NCI-H2196 (cell line): Measurements from ENCODE around the gene RHD.
A peak's percentile ranks its signal among the peaks of the same experiment; 100 is the strongest.
"Not testable (repeated sequence)": the region's sequence is repeated elsewhere in the genome, so short reads cannot be mapped to it uniquely, and the experiment has no call there.

Experiments
- DNase-seq: peaks from one replicate; lab custom pipeline; 2025; ENCODE audit not compliant: unreplicated experiment; lab: John Stamatoyannopoulos, UW

The RHD gene

DNA sequence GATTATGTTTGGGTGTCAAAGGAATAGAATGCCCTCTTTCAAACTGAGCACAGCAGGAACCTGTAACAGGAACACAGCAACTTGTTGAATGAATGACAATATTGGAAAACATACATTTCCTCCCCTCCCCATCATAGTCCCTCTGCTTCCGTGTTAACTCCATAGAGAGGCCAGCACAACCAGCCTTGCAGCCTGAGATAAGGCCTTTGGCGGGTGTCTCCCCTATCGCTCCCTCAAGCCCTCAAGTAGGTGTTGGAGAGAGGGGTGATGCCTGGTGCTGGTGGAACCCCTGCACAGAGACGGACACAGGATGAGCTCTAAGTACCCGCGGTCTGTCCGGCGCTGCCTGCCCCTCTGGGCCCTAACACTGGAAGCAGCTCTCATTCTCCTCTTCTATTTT, at the start of gene RHD:
TSS of gene RHD (plus strand) at position 272 of the 400 bp plus-strand sequence. CDS start at position 311, 39 bp downstream.
- DNase-seq: not testable (repeated sequence)

DNA sequence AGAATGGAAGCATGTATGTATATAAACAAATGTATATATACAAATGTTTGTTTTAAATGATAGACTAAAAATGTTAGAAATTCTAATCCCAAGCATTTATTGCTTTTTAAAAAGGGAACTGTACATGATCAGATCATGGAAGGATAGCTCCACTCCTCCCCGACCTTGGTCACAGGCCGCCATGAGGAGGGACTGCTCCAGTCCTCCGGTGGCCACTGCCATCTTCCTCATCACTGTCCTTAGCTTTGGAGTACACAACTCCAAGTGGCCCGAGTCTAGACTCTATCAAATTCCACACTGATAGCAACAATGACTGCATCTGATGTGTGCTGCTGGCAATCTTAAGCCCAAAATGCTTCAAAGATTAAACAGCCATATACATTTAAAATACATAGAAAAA, 49.7 kb upstream of the RHD start:
- DNase-seq: no peak

DNA sequence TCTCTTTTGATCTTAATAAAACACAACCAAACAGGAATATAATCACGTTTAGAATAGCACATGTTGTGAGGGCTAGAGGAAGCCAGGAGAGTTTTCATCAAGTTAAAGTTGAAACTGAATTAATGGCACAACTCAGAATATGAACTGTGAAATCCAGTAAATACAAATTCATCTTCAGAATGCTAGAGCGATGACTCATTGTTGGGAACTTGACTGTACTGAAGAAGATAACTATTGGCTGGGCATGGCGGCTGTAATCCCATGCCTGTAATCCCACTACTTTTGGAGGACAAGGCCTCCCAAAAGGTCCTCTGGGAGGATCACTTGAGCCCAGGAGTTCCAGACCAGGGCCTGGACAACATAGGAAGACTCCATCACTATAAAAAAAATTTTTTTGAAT, 48.8 kb upstream of the RHD start:
- no peak for DNase-seq

DNA sequence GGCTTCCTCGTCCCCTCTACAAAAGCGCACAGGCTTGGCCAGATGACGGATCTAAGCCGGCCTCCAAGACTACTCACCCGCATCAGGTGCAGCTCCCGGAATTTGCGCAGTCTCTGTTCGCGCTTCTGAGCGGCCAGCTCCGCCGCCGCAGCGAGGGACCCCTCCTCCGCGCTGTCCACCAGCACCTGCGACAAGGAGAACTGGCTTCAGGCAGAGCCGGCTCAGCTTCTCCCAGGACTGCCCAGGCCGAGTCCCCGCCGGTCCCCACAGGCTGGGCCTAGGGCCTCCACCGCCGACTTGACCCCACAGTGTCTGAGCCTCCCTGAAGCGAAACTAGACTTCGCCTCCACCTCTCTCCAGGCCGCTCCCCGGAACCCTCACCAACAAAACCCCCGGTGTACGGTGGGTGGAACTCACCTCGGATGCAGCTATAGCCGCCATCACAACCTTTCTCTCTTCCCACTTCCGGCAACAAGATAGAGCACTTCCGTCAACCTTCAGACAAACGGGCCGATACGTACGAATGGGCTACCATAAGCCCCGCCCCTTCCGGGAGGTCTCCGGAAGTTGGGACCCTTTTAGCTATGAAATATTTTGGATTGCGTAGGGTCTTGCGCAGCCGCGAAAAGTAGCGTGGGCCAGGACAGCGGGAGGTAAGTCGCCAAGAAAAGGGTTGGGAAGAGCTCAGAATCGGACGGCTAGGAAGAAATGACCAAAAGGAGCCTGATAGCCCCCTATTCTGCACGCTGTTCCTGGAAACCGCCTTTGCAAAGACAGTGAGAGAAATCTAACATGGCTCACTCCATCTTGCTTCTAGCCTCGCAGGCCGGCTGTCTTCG, 40.1 kb upstream of the RHD start, which contains the start of gene SYF2:
TSS of gene SYF2 (minus strand) at position 476 of the 839 bp plus-strand sequence. CDS start at position 441, 35 bp downstream.
- DNase-seq: peak; percentile 92

DNA sequence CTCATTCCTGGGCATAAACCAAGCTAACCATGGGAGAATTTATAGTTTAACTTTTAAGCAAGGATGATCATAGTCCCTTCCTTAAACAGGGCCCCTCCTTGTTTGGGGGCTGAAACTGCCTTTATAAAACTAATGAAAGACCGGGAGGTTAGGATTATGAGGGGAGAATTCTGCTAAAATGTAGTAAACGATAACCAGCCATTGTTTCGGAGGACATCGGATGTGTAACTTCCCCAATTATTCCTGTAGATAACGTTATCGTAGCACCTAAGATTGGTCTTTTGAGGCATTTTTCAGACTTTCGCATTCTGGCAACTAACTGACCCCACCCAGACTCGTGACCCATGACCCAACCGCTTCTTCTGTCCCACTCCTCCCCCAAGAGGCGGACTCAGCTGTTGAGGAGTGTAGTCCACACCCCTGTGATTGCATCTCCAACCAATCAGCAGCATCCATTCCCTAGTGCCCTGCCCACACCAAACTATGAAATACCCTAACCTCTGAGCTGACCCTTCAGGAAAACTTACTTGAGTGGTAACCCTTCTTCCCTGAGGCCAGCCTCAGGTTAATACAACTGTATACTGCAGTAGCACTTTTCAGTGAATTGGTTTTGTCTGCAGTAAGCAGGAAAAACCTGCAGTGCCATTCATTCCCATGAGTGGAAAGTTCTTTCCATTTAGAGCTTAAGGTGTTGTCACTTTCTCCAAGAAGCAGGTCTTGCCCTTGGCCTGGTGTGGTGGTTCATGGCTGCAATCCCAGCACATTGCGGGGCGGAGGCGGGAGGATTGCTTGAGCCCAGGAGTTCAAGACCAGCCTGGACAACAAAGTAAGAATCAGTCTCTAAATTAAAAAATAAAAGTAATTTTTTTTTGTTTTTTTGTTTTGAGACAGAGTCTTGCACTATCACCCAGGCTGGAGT, 39.2 kb upstream of the RHD start:
- DNase-seq: peak; percentile 87

DNA sequence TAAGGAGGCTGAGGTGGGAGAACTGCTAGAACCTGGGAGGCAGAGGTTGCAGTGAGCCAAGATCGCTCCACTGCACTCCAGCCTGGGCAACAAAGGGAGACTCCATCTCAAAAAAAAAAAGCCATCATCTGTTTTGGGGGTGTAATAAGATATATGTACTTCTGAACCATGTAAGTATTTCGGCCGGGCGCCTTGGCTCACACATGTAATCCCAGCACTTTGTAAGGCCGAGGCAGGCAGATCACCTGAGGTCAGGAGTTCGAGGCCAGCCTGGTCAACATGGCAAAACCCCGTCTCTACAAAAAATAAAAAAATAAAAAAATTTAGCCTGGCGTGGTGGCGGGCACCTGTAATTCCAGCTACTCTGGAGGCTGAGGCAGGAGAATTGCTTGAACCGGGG, 36.9 kb upstream of the RHD start:
- DNase-seq: not testable (repeated sequence)

DNA sequence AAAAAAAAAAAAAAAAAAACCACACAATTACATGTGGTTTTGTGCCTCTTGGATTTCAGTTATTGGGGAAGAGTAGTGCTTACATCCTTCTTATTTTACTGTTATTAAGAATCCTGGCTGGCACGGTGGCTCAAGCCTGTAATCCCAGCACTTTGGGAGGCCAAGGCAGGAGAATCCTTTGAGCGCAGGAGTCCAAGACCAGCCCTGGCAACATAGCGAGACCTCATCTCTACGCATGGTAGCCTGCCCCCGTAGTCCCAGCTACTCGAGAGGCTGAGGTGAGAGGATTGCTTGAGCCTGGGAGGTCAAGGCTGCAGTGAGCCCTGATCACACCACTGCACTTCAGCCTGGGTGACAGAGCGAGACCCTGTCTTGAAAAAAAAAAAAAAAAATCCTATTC, 36.0 kb upstream of the RHD start:
- not testable (repeated sequence) for DNase-seq

DNA sequence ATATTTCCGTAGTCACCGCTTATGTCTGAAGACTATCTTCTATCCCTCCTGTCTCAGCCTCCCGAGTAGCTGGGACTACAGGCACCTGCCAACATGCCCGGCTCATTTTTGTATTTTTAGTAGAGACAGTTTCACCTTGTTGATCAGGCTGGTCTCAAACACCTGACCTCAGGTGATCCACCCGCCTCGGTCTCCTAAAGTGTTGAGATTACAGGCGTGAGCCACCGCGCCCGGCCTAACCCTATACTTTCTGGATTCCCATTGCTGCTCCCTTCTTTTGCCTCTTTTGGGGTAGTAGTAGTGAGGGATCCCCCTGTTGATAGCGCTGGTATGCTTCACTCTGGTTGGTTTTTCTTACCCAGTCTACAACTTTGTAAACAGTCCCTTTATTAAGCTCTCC, 34.3 kb upstream of the RHD start:
- DNase-seq: no peak

DNA sequence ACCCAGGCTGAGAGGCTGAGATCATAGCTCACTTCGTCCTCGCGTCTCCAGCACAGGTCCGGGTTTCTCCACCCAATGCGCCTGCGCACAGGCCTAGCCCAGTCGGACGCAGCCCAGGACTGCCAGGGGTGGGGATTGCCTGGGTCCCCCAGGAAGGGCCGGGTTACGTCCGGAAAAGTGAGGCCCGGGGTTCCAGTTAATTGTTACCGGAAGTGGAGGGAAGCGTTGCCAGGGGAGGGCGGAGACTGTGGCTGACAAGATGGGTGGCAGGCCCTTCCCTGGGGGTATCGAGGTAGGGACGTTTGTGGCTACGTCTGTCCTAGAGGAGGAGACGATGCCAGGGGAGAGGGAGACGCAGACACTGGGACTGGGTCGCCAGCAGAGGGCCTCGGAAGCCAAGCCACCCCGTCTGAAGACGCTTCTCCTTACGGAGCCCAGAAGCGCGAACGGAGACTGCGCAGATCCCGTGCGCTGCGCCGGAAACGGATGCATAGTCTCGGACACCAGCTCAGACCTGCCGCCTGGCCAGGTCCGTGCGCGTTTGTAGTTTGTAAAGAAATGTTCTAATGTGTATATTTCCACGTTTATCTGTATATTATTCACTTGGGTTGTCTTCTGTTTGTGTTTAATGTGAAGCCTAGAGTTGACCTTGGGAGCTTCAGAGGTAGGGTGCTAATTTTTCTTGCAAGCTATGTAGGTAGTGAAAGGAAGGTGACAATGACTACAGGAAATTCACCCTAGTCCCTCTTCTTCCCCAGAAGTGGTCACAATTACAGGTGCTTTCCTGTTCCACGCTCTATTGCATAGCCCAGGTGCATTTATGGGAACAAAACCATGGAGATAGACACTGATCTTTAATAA, 32.4 kb upstream of the RHD start:
- DNase-seq: peak; percentile 99

DNA sequence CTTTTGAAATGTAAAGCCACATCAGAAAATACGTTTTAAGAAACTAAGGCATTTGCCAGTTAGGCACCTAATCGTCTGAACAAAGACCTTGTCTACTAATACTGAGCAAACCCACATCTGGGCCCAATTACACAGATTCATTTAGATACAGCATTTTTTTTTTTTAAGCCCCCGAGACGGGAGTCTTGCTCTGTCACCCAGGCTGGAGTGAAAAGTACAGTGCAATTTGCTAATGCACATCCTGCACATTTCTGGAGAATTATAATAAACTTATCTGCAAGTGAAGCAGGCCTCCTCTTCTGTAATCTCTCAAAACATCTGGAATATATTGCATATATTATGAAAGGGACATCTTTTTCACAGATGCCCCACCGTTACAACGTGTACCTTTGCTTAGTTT, 28.4 kb upstream of the RHD start:
- no peak for DNase-seq

DNA sequence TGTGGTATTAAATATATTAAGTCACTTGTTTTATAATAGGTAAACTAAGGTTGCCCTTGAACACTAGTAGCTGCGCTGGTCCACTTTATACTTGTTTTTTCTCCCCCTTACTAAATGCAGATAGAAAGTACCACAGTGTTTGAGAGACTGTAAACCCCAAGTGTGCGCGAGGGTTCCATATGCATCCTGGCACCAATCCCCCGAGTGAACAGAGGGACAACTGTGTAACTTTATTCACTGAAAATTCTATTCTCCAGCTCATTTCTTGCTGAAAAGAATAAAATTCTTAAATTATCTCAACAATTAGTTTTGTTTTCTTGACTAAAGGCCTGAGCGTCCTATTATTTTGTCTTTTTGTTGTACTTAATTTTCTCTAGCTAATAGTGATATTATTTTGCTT, 26.9 kb upstream of the RHD start:
- no peak for DNase-seq

DNA sequence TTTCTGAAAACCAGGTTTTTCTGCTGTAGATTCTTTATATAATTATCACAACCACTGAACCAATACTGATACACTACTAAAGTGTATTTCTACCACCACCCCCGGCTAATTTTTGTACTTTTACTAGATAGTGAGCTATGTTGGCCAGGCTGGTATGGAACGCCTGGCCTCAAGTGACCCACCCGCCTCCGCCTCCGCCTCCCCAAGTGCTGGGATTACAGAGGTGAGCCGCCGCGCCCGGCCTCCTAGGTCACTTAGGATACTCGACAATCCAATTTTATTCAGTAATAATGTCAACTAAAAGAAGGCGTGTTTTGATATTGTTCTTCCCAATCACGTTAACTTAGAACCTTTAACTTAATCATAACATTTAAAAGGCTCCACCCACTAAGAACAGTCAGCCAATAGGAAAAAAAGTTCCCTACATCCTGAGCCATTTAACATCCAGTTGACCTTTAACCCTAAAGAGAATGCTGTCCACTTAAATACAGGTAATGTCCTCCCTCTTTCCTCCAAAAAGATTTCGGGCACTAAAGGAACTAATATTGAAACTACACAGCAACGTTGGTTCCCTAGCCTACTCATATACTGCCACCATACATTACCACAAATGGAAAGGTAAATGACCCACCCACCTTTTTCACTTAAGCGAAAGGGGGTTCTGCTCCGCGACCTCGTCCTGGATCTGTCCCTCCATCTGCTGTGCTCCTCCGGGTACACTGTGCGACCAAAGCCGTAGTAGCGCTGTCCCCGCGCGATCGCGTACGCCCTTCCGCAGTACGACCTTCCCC, 26.3 kb upstream of the RHD start:
- no peak for DNase-seq

DNA sequence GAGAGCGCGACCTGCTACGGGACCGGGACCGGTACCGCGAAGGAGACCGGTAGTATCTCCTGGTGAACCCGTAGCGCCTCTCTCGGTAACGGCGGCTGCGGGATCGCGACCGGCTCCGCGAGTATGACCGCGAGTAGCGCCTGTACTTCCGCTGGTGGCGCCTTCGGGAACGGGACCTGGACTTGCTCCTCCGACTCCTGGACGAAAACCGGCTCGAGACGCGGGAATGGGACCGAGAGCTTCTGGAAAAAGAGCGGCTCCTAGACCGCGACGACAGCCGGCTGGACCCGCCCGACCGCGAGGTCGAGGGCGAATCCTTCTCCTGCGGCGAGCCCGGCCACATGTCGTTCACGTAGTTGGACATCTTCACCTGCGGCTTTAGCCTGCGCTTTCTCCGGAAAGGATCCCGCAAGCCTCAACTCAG, 25.7 kb upstream of the RHD start:
- DNase-seq: no peak

DNA sequence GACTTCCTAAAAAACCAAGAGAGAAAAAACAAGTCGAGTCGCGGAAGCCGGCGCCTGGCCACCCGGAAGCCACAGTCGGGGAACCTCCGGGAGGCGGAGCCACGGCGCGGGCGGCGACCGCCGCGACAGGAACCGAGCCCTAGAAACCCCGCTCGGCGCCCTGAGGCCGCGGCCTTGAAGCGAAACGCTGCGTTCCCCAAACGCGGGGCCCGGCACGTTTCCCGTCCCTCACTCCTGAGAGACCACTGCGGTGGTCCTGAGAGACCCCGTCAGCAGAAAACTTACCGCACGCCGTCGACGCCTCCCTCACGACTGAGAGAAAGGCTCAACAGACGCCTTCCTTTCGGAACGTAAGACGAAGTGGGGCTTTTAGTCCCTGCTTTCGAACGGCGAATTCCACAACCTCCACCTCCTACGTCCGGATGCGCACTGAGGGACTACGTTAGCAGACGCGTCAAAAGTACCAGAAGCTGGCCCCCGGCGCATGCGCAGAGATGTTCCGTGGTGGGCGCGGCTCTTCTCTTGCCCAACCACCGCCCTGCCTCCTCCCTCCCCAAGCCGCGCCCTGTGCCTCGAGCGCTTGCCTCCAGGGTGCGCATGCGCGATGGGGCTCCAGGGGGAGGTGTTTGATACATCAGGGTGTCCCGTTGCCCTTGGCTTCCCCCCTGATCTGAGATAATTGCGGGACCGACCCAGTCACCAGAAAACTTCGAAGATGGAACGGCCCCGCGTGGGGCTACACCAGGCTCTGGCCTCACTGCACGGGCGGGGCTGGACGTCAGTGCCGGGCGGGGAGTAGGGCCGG, 25.1 kb upstream of the RHD start, which contains the start of gene RSRP1:
TSS of gene RSRP1 (minus strand) at position 431 of the 805 bp plus-strand sequence. CDS start 491 bp downstream, outside the sequence.
- peak; percentile 98 for DNase-seq

DNA sequence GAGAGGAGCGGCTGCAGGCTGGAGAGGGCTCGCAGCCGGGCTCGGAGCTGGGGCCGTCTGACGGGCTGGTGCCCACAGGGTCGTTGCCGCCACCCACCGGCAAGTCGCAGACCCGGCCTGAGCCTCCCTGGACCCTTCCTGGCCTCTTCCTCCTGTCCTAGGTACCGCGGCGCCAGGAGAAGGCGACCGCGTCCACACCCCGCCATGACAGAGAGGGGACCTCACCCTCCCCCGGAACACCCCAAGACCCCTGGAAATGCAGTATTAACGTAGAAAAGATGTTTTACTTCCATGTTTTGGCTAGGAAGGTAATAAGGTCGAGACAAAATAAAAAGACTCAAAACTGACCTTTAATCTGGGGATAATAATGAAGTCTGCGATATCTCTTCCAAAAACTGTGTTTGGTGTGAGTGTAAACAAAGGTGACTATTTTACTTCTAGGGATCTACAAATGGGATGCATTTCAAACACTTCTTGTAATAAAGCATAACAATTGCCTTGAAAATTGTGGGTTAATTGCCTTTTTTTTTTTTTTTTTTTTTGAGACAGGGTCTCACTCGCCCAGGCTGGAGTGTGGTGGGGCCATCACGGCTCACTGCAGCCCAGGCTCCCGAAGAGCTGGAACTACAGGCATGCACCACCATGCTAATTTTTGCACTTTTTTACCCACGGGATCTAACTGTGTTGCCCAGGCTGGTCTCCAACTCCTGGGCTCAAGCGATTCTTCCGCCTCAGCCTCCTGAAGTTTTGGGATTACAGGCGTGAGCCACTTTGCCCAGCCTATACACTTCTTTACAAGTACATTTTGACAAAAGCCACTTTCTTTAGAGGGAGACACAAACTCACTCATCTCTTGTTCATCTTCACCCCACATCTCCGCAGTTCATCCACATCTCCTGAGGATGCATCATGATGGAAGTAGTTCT, 24.2 kb upstream of the RHD start:
- no peak for DNase-seq

DNA sequence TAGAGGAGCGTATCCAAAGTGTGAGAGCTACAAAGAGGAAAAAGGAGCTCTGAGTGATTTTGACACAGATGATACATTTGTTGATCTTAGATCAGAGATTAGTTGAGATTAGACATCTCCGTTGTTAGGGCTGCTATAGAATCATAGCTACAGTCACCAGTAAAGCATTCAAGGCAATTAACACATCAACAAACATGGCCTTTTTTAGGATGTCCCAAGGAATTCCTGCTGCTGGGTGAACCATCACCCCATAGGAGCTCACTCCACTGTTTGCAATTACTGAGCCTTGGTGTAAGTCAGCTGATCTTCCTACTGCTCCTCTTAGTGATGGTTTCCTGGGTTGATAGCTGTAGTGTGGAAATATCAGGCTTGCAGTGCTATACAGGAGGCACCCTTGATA, 18.4 kb upstream of the RHD start:
- no peak for DNase-seq

DNA sequence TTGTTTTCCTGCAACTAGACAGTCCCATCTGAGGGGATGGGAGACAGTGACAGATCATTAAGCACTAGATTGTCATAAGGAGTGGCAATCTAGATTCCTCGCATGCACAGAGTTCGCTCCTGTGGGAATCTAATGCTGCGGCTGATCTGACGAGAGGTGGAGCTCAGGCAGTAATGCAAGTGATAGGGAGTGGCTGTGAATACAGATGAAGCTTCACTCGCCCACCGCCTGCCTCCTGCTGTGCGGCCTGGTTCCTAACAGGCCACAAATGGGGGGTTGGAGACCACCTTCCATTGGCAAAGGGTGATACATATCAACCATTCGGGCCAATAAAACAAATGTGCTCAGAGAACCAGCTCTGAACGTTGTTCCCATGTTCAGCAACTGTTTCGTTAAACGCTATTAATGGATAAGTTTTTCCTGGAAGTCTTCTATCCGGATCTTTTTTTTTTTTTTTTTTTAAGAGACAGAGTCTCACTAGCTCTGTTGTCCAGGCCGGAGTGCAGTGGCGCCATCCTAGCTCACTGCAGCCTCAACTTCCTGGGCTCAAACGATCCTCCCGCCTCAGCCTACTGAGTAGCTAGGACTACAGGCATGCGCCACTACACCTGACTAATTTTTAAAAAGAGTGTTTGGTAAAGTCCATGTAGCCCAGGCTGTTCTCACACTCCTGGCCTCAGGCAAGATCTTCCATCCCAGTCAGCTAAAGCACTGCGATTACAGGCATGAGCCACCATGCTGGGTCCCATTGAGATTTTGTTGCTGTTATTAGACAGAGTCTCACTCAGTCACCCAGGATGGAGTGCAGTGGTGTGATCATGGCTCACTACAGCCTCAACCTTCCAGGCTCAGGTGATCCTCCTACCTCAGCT, 16.4 kb upstream of the RHD start:
- DNase-seq: no peak
